IMR-90 (cell line): Measurements from ENCODE around the gene CA9. TPM values are rescaled to one million over a fixed set of nuclear protein-coding genes. Genes with fewer than 3 reads are reported as not detected.

Experiments used
- ATAC-seq: fragments of 200-7000 bp; cut with Tn5 transposase; 2 replicates; pipeline ENCODE4 v1.9.1; 2020; ENCODE audit warnings: low read depth, mild to moderate bottlenecking, moderate library complexity
- BruUV-seq: library from RNA; stranded (reverse); fragments of 400-500 nt; replicated peaks from 2 replicates; lab custom pipeline; 2021; lab: Mats Ljungman, UMichigan
- CTCF ChIA-PET: fragments of 300-600 bp; formaldehyde crosslinking; extraction: SDS; loops from one replicate; lab custom pipeline; 2021; ENCODE audit warnings: antibody characterized with exemption; lab: Yijun Ruan, JAX
- POLR2A ChIA-PET: fragments of 300-600 bp; sonication (Branson Sonifier 250); formaldehyde crosslinking; loops from one replicate; lab custom pipeline; 2022; ENCODE audit warnings: antibody characterized with exemption; ENCODE audit not compliant: unreplicated experiment; lab: Charles Lee
- DNase-seq: peaks from one replicate; pipeline ENCODE4 v3.0.0; 2013
- H2AFZ ChIP-seq: replicated peaks from 2 replicates; pipeline ENCODE3; 2013; ENCODE audit warnings: low read length, mild to moderate bottlenecking; ENCODE audit not compliant: poor library complexity
- H2AK5ac ChIP-seq: 2 replicates; pipeline ENCODE4 v1.6.1; 2013; ENCODE audit warnings: low read depth, low read length, inconsistent platforms
- H2AK9ac ChIP-seq: replicated peaks from 2 replicates; pipeline ENCODE3; 2013; ENCODE audit warnings: mild to moderate bottlenecking, low read depth, low read length, moderate library complexity; ENCODE audit not compliant: poor library complexity
- H2BK120ac ChIP-seq: 2 replicates; pipeline ENCODE4 v1.6.1; 2013; ENCODE audit warnings: low read depth, low read length, inconsistent platforms
- H2BK15ac ChIP-seq: 3 replicates; pipeline ENCODE4 v1.6.1; 2013; ENCODE audit warnings: low read depth, low read length, inconsistent platforms
- H2BK20ac ChIP-seq: 2 replicates; pipeline ENCODE4 v1.6.1; 2013; ENCODE audit warnings: low read depth, mild to moderate bottlenecking, inconsistent platforms, low read length, moderate library complexity
- H2BK5ac ChIP-seq: 2 replicates; pipeline ENCODE4 v1.6.1; 2013; ENCODE audit warnings: mild to moderate bottlenecking, low read depth, low read length, inconsistent platforms; ENCODE audit not compliant: poor library complexity, severe bottlenecking
- H3K14ac ChIP-seq: replicated peaks from 2 replicates; pipeline ENCODE4 v1.6.1; 2013; ENCODE audit warnings: low read depth, low read length, inconsistent platforms
- H3K18ac ChIP-seq: 2 replicates; pipeline ENCODE4 v1.6.1; 2013; ENCODE audit warnings: low read depth, low read length, control low read depth
- H3K23ac ChIP-seq: 2 replicates; pipeline ENCODE4 v1.6.1; 2013; ENCODE audit warnings: low read depth, low read length, inconsistent platforms
- H3K27ac ChIP-seq: 2 replicates; pipeline ENCODE4 v1.5.1; 2013; ENCODE audit warnings: mild to moderate bottlenecking, control low read depth, low read length; ENCODE audit not compliant: insufficient read depth
- H3K27me3 ChIP-seq: 2 replicates; pipeline ENCODE4 v1.6.1; 2013; ENCODE audit warnings: low read length; ENCODE audit not compliant: control insufficient read depth, insufficient read depth
- H3K36me3 ChIP-seq: 2 replicates; pipeline ENCODE4 v1.6.1; 2013; ENCODE audit warnings: low read length, mixed read lengths; ENCODE audit not compliant: control insufficient read depth, insufficient read depth
- H3K4ac ChIP-seq: 2 replicates; pipeline ENCODE4 v1.6.1; 2013; ENCODE audit warnings: low read depth, low read length, inconsistent platforms
- H3K4me1 ChIP-seq: 2 replicates; pipeline ENCODE4 v1.6.1; 2013; ENCODE audit warnings: low read length, mixed read lengths; ENCODE audit not compliant: control insufficient read depth, insufficient read depth
- H3K4me2 ChIP-seq: 2 replicates; pipeline ENCODE4 v1.6.1; 2013; ENCODE audit warnings: low read depth, mild to moderate bottlenecking, control low read depth, low read length, moderate library complexity
- H3K4me3 ChIP-seq: 2 replicates; pipeline ENCODE4 v1.5.1; 2013; ENCODE audit warnings: low read depth, mild to moderate bottlenecking, control low read depth, low read length, moderate library complexity; ENCODE audit not compliant: insufficient read depth
- H3K56ac ChIP-seq: 2 replicates; pipeline ENCODE4 v1.6.1; 2013; ENCODE audit warnings: low read length, inconsistent platforms; ENCODE audit not compliant: insufficient read depth; ENCODE audit errors: extremely low read depth
- H3K79me1 ChIP-seq, 2 experiments: 2 replicates each; pipeline ENCODE4 v1.6.1; 2013; ENCODE audit warnings: low read length in 2 of 2, inconsistent platforms in 1 of 2, low read depth in 1 of 2
- H3K9ac ChIP-seq: 2 replicates; pipeline ENCODE4 v1.6.1; 2013; ENCODE audit warnings: low read depth, low read length, control low read depth
- H3K9me1 ChIP-seq: 2 replicates; pipeline ENCODE4 v1.6.1; 2013; ENCODE audit warnings: low read length, inconsistent platforms; ENCODE audit not compliant: insufficient read depth
- H3K9me3 ChIP-seq: 2 replicates; pipeline ENCODE4 v1.6.1; 2013; ENCODE audit warnings: low read length; ENCODE audit not compliant: control insufficient read depth, insufficient read depth
- H4K20me1 ChIP-seq: 2 replicates; pipeline ENCODE4 v1.6.1; 2013; ENCODE audit warnings: low read length, inconsistent platforms; ENCODE audit not compliant: insufficient read depth
- H4K5ac ChIP-seq: 2 replicates; pipeline ENCODE4 v1.6.1; 2013; ENCODE audit warnings: mild to moderate bottlenecking, low read depth, low read length, control low read depth
- H4K8ac ChIP-seq, 2 experiments: 2 replicates each; pipeline ENCODE4 v1.6.1; 2013; ENCODE audit warnings: low read depth in 2 of 2, low read length in 2 of 2, control low read depth in 1 of 2, inconsistent platforms in 1 of 2
- H4K91ac ChIP-seq: 2 replicates; pipeline ENCODE4 v1.6.1; 2013; ENCODE audit warnings: low read depth, low read length, inconsistent platforms; ENCODE audit not compliant: insufficient read depth
- BHLHE40 ChIP-seq: fragments of 150-350 bp; IDR thresholded peaks from 2 replicates; pipeline ENCODE4 v1.6.1; 2016; ENCODE audit warnings: mild to moderate bottlenecking, low read depth, low read length
- CEBPB ChIP-seq: IDR thresholded peaks from 2 replicates; pipeline ENCODE4 v1.6.1; 2012; ENCODE audit warnings: low read depth, low read length, improper control_type of control experiment
- CHD1 ChIP-seq: IDR thresholded peaks from 2 replicates; pipeline ENCODE4 v1.6.1; 2012; ENCODE audit warnings: low read depth, low read length, improper control_type of control experiment
- CTCF ChIP-seq: conservative IDR thresholded peaks from 2 replicates; pipeline ENCODE4 v1.5.1; 2012; ENCODE audit warnings: mild to moderate bottlenecking, low read depth, low read length, improper control_type of control experiment
- ELK1 ChIP-seq: fragments of 150-350 bp; IDR thresholded peaks from 2 replicates; pipeline ENCODE4 v1.6.1; 2016; ENCODE audit warnings: low read depth, mild to moderate bottlenecking, low read length, moderate library complexity, borderline replicate concordance
- FOS ChIP-seq: fragments of 150-350 bp; IDR thresholded peaks from 2 replicates; pipeline ENCODE4 v1.6.1; 2016; ENCODE audit warnings: low read depth, low read length
- MAFK ChIP-seq: IDR thresholded peaks from 2 replicates; pipeline ENCODE4 v1.6.1; 2012; ENCODE audit warnings: low read depth, low read length, improper control_type of control experiment
- MAZ ChIP-seq: IDR thresholded peaks from 2 replicates; pipeline ENCODE4 v1.6.1; 2012; ENCODE audit warnings: low read depth, mild to moderate bottlenecking, low read length, improper control_type of control experiment, moderate library complexity, borderline replicate concordance
- MXI1 ChIP-seq: IDR thresholded peaks from 2 replicates; pipeline ENCODE4 v1.6.1; 2012; ENCODE audit warnings: low read depth, mild to moderate bottlenecking, low read length, moderate library complexity, borderline replicate concordance
- NFE2L2 ChIP-seq: fragments of 150-350 bp; IDR thresholded peaks from 2 replicates; pipeline ENCODE4 v1.6.1; 2016; ENCODE audit warnings: low read depth, mild to moderate bottlenecking, low read length
- RAD21 ChIP-seq: IDR thresholded peaks from 2 replicates; pipeline ENCODE4 v1.6.1; 2012; ENCODE audit warnings: low read length, improper control_type of control experiment
- RCOR1 ChIP-seq: IDR thresholded peaks from 2 replicates; pipeline ENCODE4 v1.6.1; 2012; ENCODE audit warnings: mild to moderate bottlenecking, low read length, improper control_type of control experiment; ENCODE audit not compliant: insufficient replicate concordance
- RFX5 ChIP-seq: IDR thresholded peaks from 2 replicates; pipeline ENCODE4 v1.8.0; 2012; ENCODE audit warnings: low read depth, mild to moderate bottlenecking, low read length, moderate library complexity
- SMC3 ChIP-seq: fragments of 150-350 bp; IDR thresholded peaks from 2 replicates; pipeline ENCODE4 v1.6.1; 2016; ENCODE audit warnings: low read depth, mild to moderate bottlenecking, antibody characterized with exemption, low read length, moderate library complexity
- USF2 ChIP-seq: fragments of 150-350 bp; IDR thresholded peaks from 2 replicates; pipeline ENCODE4 v1.6.1; 2017; ENCODE audit warnings: mild to moderate bottlenecking, antibody characterized with exemption, low read length, low read depth
- WGBS, 2 experiments: methylation state at CpG; one replicate each; pipeline versions ENCODE4 v1.1.5 to v1.1.7; 2013; ENCODE audit warnings: missing lambda C conversion rate in 2 of 2; ENCODE audit not compliant: insufficient read length in 1 of 2; ENCODE audit errors: extremely low coverage in 2 of 2; 5-methylcytosine and 5-hydroxymethylcytosine counted together
- dilution Hi-C: fragments of 300-500 bp; cut with HindIII; formaldehyde crosslinking; loops from one replicate; pipeline ENCODE4 v1.14.3; 2018; ENCODE audit warnings: low sequenced_read_pairs; ENCODE audit not compliant: unreplicated experiment
- in situ Hi-C: fragments of 300-500 bp; cut with MboI; formaldehyde crosslinking; loops from 3 replicates; pipeline ENCODE4 v1.14.3; 2019; ENCODE audit warnings: low sequenced_read_pairs, inconsistent platforms, mixed read lengths
- intact Hi-C: fragments of 100-400 bp; cut with micrococcal nuclease; formaldehyde crosslinking; loops from 2 replicates; pipeline ENCODE4 v1.10.0; 2022
- polyA plus RNA-seq, 3 experiments: library from polyadenylated mRNA; depleted of rRNA; stranded (reverse); fragments of >200 nt; gene quantifications; 2 replicates each; pipeline ENCODE4 v1.2.3, GENCODE V29; 2012; ENCODE audit warnings: low replicate concordance in 1 of 3
- total RNA-seq: library from RNA; depleted of rRNA; stranded (reverse); fragments of >200 nt; gene quantifications from 2 replicates; pipeline ENCODE4 v1.2.3, GENCODE V29; 2012

The CA9 gene
- total and polyA plus RNA-seq, 2 of the 4 experiments (the other 2 are of a cell fraction) = 0.54 to 3.9 TPM

GRCh38 chr9:35636135-35636876 lies 37.4 kb upstream of the CA9 start:
- Histone ChIP-seq H3K36me3 (no peaks in the 10 kb centered on the region), H4K20me1 (no peaks in the 10 kb centered on the region), H3K9me3 (no peaks in the 10 kb centered on the region), H3K4ac (no peak overlapping the region), H3K23ac (no peak overlapping the region), H4K5ac (no peak overlapping the region), H3K18ac (no peak overlapping the region), H3K14ac (no peak overlapping the region), H3K4me3 (no peak overlapping the region), H3K27me3 (no peaks in the 10 kb centered on the region; the same call in 1 of the 2 replicates), H2AK5ac (no peak overlapping the region), H3K4me2 (no peak overlapping the region), H3K56ac (no peak overlapping the region), H2BK20ac (no peak overlapping the region), H4K8ac (no peak overlapping the region), H2BK5ac (no peak overlapping the region), H3K9ac (no peak overlapping the region), H3K9me1 (no peaks in the 10 kb centered on the region), H2AFZ (no peak overlapping the region), H2BK120ac (no peak overlapping the region), H2AK9ac (no peak overlapping the region), H3K27ac (no peak overlapping the region), H4K91ac (no peak overlapping the region), H3K4me1 (no peaks in the 10 kb centered on the region), H2BK15ac (no peak overlapping the region), H3K79me1 (no peaks in the 10 kb centered on the region)
- WGBS, 2 experiments = 100% methylated on average over 1 of the region's 9 CpGs; no CpG with 5 or more reads in 1 of the 2 experiments
- in situ Hi-C loops (no loop called here), intact Hi-C loops (no loop called here), dilution Hi-C loops (no loop called here)
- no TSS peak for BruUV-seq
- DNase-seq (no peak), ATAC-seq (no peak)
- ChIA-PET POLR2A (no interaction called here), CTCF (no interaction called here)
- TF ChIP-seq MAFK (no peak), RFX5 (no peak), RCOR1 (no peak), USF2 (no peak), SMC3 (no peak), CEBPB (no peak), CTCF (no peak), CHD1 (no peak), NFE2L2 (no peak), MXI1 (no peak), BHLHE40 (no peak), RAD21 (no peak), MAZ (no peak), ELK1 (no peak), FOS (no peak)
